ENCODE data around the gene DUSP16.

The DUSP16 gene

DNA sequence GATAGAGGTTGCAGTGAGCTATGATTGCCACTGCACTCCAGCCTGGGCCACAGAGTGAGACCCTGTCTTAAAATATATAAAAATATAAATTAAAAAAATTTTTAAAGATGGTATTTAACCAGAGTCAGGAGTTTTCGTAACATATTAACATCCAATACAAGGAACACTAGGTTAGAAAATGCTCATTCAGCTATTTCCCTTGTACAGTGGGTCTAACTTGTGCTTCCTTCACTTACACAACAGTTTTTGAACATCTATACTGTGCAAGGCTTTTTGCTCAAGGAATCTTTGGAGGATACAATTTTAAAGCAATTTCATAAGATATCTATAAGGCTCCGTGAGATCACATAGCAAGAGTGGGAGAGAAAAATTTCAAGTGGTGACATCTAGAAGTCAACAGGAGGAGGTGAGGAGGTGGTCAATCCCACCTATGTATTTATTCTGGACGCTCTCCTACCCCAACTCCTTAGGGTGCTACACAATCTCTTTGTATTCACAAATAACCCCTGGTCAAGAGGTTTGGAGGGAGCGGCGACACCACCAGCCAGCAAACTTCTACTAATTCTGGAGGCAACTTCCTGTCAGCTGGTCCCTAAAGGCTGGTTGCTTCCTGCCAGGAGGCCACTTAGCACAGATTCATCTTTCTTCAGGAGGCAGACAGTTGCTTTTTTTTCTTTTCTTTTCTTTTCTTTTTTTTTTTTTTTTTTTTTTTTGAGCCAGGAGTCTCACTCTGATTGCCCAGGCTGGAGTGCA is 22.2 kb downstream of the DUSP16 start:
- DNase-seq (ENCODE audit: low spot score) = no peak
- CTCF ChIA-PET = no interaction called here
- TF ChIP-seq, protein P1, sequence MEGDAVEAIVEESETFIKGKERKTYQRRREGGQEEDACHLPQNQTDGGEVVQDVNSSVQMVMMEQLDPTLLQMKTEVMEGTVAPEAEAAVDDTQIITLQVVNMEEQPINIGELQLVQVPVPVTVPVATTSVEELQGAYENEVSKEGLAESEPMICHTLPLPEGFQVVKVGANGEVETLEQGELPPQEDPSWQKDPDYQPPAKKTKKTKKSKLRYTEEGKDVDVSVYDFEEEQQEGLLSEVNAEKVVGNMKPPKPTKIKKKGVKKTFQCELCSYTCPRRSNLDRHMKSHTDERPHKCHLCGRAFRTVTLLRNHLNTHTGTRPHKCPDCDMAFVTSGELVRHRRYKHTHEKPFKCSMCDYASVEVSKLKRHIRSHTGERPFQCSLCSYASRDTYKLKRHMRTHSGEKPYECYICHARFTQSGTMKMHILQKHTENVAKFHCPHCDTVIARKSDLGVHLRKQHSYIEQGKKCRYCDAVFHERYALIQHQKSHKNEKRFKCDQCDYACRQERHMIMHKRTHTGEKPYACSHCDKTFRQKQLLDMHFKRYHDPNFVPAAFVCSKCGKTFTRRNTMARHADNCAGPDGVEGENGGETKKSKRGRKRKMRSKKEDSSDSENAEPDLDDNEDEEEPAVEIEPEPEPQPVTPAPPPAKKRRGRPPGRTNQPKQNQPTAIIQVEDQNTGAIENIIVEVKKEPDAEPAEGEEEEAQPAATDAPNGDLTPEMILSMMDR (conservative IDR thresholded peaks at IDR 0.05; ENCODE audit: low read depth) = no peak
- POLR2A ChIA-PET (ENCODE audit: low non-redundant PET) = no interaction called here
- no peak overlapping the region for H3K27ac ChIP-seq

DNA sequence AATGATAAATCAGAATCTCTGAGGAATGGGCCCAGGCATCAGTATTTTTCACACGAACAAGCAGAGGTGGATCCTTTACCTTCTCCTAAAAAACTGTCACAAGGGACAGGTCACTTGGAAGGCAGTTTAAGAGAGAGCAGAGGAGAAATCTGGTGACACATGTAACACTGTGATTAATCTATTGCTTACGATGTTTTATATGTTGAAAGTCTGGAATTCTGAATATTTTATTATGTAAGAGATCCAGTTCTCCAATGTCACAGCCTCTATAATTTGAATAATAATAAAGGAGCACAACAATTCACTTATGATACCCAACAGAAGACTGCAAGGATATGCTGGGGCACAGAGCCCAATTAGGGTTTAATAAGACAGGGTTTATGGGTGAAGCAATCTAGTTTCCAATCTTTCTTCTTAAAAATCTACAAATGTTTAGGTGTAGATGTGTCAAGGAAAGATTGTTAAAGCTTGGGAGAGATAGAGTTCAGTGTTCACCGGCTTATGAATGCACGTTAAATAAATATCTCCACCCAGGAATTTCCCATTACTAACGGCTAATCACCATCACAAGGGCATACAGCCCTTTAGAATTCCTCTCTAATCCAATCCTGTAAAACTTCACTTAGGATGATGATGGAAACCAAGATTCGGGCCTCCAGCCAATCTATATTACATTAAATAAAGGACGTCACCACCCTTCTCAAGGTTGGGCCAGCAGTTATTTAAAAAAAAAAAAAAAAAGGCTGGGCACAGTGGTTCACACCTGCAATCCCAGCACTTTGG is 23.4 kb downstream of the DUSP16 start:
- CTCF ChIA-PET = no interaction called here
- no peak for DNase-seq (ENCODE audit: low spot score)
- TF ChIP-seq, protein P1 (conservative IDR thresholded peaks at IDR 0.05; ENCODE audit: low read depth) = no peak
- no peak overlapping the region for H3K27ac ChIP-seq
- POLR2A ChIA-PET (ENCODE audit: low non-redundant PET) = no interaction called here

DNA sequence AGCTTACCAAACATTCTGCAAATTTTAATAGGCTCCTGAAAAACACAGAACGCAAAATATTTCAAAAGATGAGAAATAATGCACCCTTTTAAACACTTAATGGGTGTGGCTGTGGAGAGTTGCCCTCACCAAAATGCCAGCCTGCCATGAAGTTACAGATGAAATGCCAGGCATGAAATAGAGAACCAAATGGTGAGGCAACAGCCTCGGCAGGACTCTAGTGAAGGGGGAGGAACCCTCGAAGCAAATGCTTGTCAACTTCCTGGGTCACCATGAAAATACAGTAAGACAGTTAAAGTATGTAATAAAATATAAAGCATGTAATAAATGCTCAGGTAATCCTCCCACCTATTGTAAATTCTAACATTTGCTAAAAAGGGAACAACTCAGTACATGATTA is 24.1 kb downstream of the DUSP16 start:
- DNase-seq (ENCODE audit: low spot score) = no peak
- TF ChIP-seq, protein P1 (conservative IDR thresholded peaks at IDR 0.05; ENCODE audit: low read depth) = no peak
- H3K27ac ChIP-seq = no peak overlapping the region
- ChIA-PET POLR2A (ENCODE audit: low non-redundant PET) (no interaction called here), CTCF (no interaction called here)

DNA sequence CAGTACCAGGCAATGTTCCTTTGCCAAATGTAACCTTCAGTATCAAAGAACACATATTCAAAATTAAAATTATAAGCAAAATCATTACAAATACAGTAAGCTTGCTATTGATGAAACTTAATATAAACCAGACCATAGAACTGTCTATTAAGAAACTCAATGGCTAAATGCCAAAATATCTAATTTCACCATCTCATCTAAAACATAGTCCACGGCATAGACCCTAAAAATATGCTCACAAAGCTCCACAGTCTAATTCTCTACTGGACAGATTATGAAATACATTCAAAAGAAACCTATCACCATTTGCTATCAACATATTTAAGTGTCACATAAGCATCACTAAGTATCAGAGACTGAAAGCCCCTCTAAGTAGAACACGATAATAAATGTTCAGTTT is 25.2 kb downstream of the DUSP16 start:
- no peak overlapping the region for H3K27ac ChIP-seq
- TF ChIP-seq, protein P1 (conservative IDR thresholded peaks at IDR 0.05; ENCODE audit: low read depth) = no peak
- no peak for DNase-seq (ENCODE audit: low spot score)
- POLR2A ChIA-PET (ENCODE audit: low non-redundant PET) = no interaction called here
- CTCF ChIA-PET = interaction anchor here (0.7 kb wide), 1 partner anchor 17 kb away, joined by 3 read pairs; no protein-coding TSS in a partner anchor

DNA sequence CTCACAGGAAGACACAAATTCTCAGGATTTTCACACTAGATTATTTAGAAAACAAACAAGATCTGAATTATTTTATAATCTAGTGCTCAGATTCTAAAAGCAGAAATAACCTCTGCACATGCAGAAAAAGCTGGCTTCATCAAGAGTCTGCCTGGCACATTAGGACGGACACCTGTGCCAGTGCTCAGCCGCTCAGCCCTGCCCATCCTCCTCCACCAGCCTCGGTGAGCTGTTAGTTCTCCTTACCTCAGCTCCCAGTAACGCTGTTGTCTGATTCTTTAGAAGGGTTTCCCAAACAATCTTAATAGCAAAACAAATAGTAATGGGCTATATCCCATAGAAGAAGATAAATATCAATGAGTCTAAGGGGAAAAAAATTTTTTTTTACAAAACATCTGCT is 27.7 kb downstream of the DUSP16 start:
- no peak overlapping the region for H3K27ac ChIP-seq
- TF ChIP-seq, protein P1 (conservative IDR thresholded peaks at IDR 0.05; ENCODE audit: low read depth) = no peak
- no peak for DNase-seq (ENCODE audit: low spot score)
- ChIA-PET CTCF (no interaction called here), POLR2A (ENCODE audit: low non-redundant PET) (no interaction called here)

DNA sequence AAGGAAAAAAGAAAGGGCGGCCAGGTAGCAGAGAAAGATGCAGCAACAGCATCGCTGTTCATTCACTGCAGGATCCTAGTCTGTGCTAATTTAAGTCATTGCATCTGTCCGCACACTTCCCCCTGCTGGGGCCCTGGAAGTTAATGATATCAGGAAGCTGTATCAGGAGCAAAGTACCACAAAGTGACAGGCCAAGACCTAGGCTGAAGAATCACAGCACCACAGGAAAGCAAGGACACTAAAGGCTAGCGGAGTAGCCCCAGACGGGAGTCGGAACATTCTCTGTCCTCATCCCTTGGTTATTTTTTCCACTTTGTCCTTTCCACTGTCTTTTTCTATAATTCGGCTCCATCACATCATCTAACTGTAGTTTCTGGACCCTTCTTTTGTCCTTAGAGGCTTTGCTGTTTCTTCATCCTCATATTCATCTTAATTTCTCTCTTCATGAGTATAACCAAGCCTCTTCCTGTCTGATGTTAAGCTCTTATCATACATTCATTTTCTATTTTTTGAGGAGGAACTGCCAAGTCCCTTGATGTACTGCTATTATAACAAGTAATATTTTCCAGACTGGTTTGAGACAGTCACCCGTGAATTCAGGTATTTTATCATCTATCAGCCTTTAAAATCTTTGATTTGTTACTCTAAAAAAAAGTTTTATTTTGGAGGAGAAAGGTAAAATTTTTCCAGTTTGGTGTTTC is 28.3 kb downstream of the DUSP16 start:
- CTCF ChIA-PET = no interaction called here
- no peak overlapping the region for H3K27ac ChIP-seq
- POLR2A ChIA-PET (ENCODE audit: low non-redundant PET) = no interaction called here
- DNase-seq (ENCODE audit: low spot score) = no peak
- TF ChIP-seq, protein P1 (conservative IDR thresholded peaks at IDR 0.05; ENCODE audit: low read depth) = no peak
